ENCODE measurements around the gene STRA6.

STRA6 gene

GRCh38 chr15:74141591-74141990, 61.0 kb downstream of the STRA6 start:
- Histone ChIP-seq H3K9me3 (ENCODE audit: control insufficient read depth, low read length) (peaks cover 10% of the 10 kb centered on the region), H3K27me3 (replicated peaks; ENCODE audit: control insufficient read depth, insufficient read depth, low read length) (peaks cover 12% of the 10 kb centered on the region), H3K4me1 (ENCODE audit: control insufficient read depth, insufficient read depth, low read length) (peaks cover 9% of the 10 kb centered on the region), H3K36me3 (ENCODE audit: control insufficient read depth, insufficient read depth, low read length, severe bottlenecking) (no peaks in the 10 kb centered on the region), H3K4me3 (ENCODE audit: low read length) (no peak overlapping the region), H3K9ac (ENCODE audit: low read length) (no peak overlapping the region)
- peak; percentile 28 for DNase-seq (ENCODE audit: low read depth)

- Histone ChIP-seq H3K4me1 (ENCODE audit: control insufficient read depth, insufficient read depth, low read length) (peaks cover 15% of the 10 kb centered on the region), H3K9ac (ENCODE audit: low read length) (no peak overlapping the region), H3K4me3 (ENCODE audit: low read length) (no peak overlapping the region), H3K36me3 (ENCODE audit: control insufficient read depth, insufficient read depth, low read length, severe bottlenecking) (no peaks in the 10 kb centered on the region), H3K27me3 (replicated peaks; ENCODE audit: control insufficient read depth, insufficient read depth, low read length) (peaks cover 9% of the 10 kb centered on the region), H3K9me3 (ENCODE audit: control insufficient read depth, low read length) (no peaks in the 10 kb centered on the region)
- no peak for DNase-seq (ENCODE audit: low read depth)
Observed at GRCh38 chr15:74138642-74139041, 63.9 kb downstream of the STRA6 start.

- no peak for DNase-seq (ENCODE audit: low read depth)
- Histone ChIP-seq H3K4me3 (ENCODE audit: low read length) (no peak overlapping the region), H3K36me3 (ENCODE audit: control insufficient read depth, insufficient read depth, low read length, severe bottlenecking) (no peaks in the 10 kb centered on the region), H3K4me1 (ENCODE audit: control insufficient read depth, insufficient read depth, low read length) (peaks cover 15% of the 10 kb centered on the region), H3K9ac (ENCODE audit: low read length) (no peak overlapping the region), H3K9me3 (ENCODE audit: control insufficient read depth, low read length) (no peaks in the 10 kb centered on the region), H3K27me3 (replicated peaks; ENCODE audit: control insufficient read depth, insufficient read depth, low read length) (peaks cover 8% of the 10 kb centered on the region)
Observed at GRCh38 chr15:74137537-74137894, 65.1 kb downstream of the STRA6 start.

GRCh38 chr15:74136814-74137536, 65.6 kb downstream of the STRA6 start:
- peaks cover 15% of the 10 kb centered on the region for H3K4me1 ChIP-seq (ENCODE audit: control insufficient read depth, insufficient read depth, low read length)
- peak overlapping the region; percentile 69 for H3K9ac ChIP-seq (ENCODE audit: low read length)
- H3K4me3 ChIP-seq (ENCODE audit: low read length): peak overlapping the region; percentile 69
- no peaks in the 10 kb centered on the region for H3K9me3 ChIP-seq (ENCODE audit: control insufficient read depth, low read length)
- H3K36me3 ChIP-seq (ENCODE audit: control insufficient read depth, insufficient read depth, low read length, severe bottlenecking): no peaks in the 10 kb centered on the region
- H3K27me3 ChIP-seq (replicated peaks; ENCODE audit: control insufficient read depth, insufficient read depth, low read length): peaks cover 5% of the 10 kb centered on the region
- DNase-seq (ENCODE audit: low read depth): no peak

- Histone ChIP-seq H3K27me3 (replicated peaks; ENCODE audit: control insufficient read depth, insufficient read depth, low read length) (peaks cover 9% of the 10 kb centered on the region), H3K9me3 (ENCODE audit: control insufficient read depth, low read length) (no peaks in the 10 kb centered on the region), H3K9ac (ENCODE audit: low read length) (peak overlapping the region; percentile 69), H3K4me1 (ENCODE audit: control insufficient read depth, insufficient read depth, low read length) (peaks cover 15% of the 10 kb centered on the region), H3K36me3 (ENCODE audit: control insufficient read depth, insufficient read depth, low read length, severe bottlenecking) (no peaks in the 10 kb centered on the region), H3K4me3 (ENCODE audit: low read length) (peak overlapping the region; percentile 69)
- DNase-seq (ENCODE audit: low read depth): no peak
Observed at GRCh38 chr15:74136540-74136813, 66.1 kb downstream of the STRA6 start.

GRCh38 chr15:74135041-74135565, 67.5 kb downstream of the STRA6 start:
- Histone ChIP-seq H3K9me3 (ENCODE audit: control insufficient read depth, low read length) (no peaks in the 10 kb centered on the region), H3K4me1 (ENCODE audit: control insufficient read depth, insufficient read depth, low read length) (peaks cover 20% of the 10 kb centered on the region), H3K27me3 (replicated peaks; ENCODE audit: control insufficient read depth, insufficient read depth, low read length) (peaks cover 22% of the 10 kb centered on the region), H3K36me3 (ENCODE audit: control insufficient read depth, insufficient read depth, low read length, severe bottlenecking) (no peaks in the 10 kb centered on the region), H3K9ac (ENCODE audit: low read length) (no peak overlapping the region), H3K4me3 (ENCODE audit: low read length) (no peak overlapping the region)
- DNase-seq (ENCODE audit: low read depth): no peak

- Histone ChIP-seq H3K9ac (ENCODE audit: low read length) (no peak overlapping the region), H3K36me3 (ENCODE audit: control insufficient read depth, insufficient read depth, low read length, severe bottlenecking) (no peaks in the 10 kb centered on the region), H3K9me3 (ENCODE audit: control insufficient read depth, low read length) (no peaks in the 10 kb centered on the region), H3K4me1 (ENCODE audit: control insufficient read depth, insufficient read depth, low read length) (peaks cover 24% of the 10 kb centered on the region), H3K4me3 (ENCODE audit: low read length) (no peak overlapping the region), H3K27me3 (replicated peaks; ENCODE audit: control insufficient read depth, insufficient read depth, low read length) (peaks cover 26% of the 10 kb centered on the region)
- no peak for DNase-seq (ENCODE audit: low read depth)
Observed at GRCh38 chr15:74134387-74135027, 68.1 kb downstream of the STRA6 start.

GRCh38 chr15:74133694-74134386, 68.7 kb downstream of the STRA6 start:
- Histone ChIP-seq H3K36me3 (ENCODE audit: control insufficient read depth, insufficient read depth, low read length, severe bottlenecking) (no peaks in the 10 kb centered on the region), H3K4me3 (ENCODE audit: low read length) (no peak overlapping the region), H3K9ac (ENCODE audit: low read length) (no peak overlapping the region), H3K4me1 (ENCODE audit: control insufficient read depth, insufficient read depth, low read length) (peaks cover 25% of the 10 kb centered on the region), H3K9me3 (ENCODE audit: control insufficient read depth, low read length) (no peaks in the 10 kb centered on the region), H3K27me3 (replicated peaks; ENCODE audit: control insufficient read depth, insufficient read depth, low read length) (peaks cover 31% of the 10 kb centered on the region)
- no peak for DNase-seq (ENCODE audit: low read depth)

- DNase-seq (ENCODE audit: low read depth): no peak
- Histone ChIP-seq H3K27me3 (replicated peaks; ENCODE audit: control insufficient read depth, insufficient read depth, low read length) (peaks cover 37% of the 10 kb centered on the region), H3K9ac (ENCODE audit: low read length) (no peak overlapping the region), H3K4me3 (ENCODE audit: low read length) (no peak overlapping the region), H3K36me3 (ENCODE audit: control insufficient read depth, insufficient read depth, low read length, severe bottlenecking) (no peaks in the 10 kb centered on the region), H3K9me3 (ENCODE audit: control insufficient read depth, low read length) (no peaks in the 10 kb centered on the region), H3K4me1 (ENCODE audit: control insufficient read depth, insufficient read depth, low read length) (peaks cover 29% of the 10 kb centered on the region)
Observed at GRCh38 chr15:74132681-74133651, 69.6 kb downstream of the STRA6 start.

GRCh38 chr15:74131628-74132413, 70.8 kb downstream of the STRA6 start:
- Histone ChIP-seq H3K27me3 (replicated peaks; ENCODE audit: control insufficient read depth, insufficient read depth, low read length) (peaks cover 37% of the 10 kb centered on the region), H3K9ac (ENCODE audit: low read length) (no peak overlapping the region), H3K4me1 (ENCODE audit: control insufficient read depth, insufficient read depth, low read length) (peaks cover 25% of the 10 kb centered on the region), H3K4me3 (ENCODE audit: low read length) (no peak overlapping the region), H3K36me3 (ENCODE audit: control insufficient read depth, insufficient read depth, low read length, severe bottlenecking) (no peaks in the 10 kb centered on the region), H3K9me3 (ENCODE audit: control insufficient read depth, low read length) (no peaks in the 10 kb centered on the region)
- no peak for DNase-seq (ENCODE audit: low read depth)

Data from adipocyte (in vitro differentiated cells).